Renal cortical epithelial cell (primary cell): ENCODE measurements around the gene WDR11. TPM values are rescaled to one million over a fixed set of nuclear protein-coding genes. Genes with fewer than 3 reads are reported as not detected.
A peak's percentile ranks its signal among the peaks of the same experiment; 100 is the strongest.

Source experiments
- DNase-seq: peaks from one replicate; pipeline ENCODE4 v3.0.0-alpha.2; 2011; ENCODE audit warnings: low read depth
- total RNA-seq: library from RNA; depleted of rRNA; stranded (reverse); fragments of >200 nt; gene quantifications from 2 replicates; pipeline ENCODE4 v1.2.3, GENCODE V29; 2014

Gene WDR11
- total RNA-seq, 1 donor from 2014 or later: 126 TPM

DNA sequence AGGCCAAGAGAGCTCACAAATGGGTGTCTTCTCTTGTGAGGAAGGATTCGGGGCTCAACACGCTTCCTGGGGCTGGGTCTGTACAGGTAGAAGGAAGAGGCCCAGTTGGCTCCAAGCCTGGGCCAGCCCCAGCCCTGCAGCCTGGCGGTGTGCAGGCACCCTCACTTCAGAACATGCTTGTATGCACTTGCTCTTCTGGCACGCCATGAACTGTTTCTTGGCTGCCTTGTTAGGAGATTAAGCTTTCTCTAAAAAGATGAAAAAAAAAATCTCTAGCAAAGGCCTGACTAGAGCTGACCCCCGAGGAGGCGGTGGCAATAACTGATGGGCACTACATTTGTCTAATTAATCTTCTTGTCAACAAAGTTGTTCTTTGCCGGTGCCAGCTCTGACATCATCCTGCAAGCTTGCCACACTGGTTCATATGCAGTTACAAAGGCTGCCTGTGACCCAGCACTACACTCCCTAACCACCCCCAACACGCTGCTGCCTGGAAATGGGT lies 94.7 kb downstream of the WDR11 start:
- DNase-seq: peak; percentile 33

DNA sequence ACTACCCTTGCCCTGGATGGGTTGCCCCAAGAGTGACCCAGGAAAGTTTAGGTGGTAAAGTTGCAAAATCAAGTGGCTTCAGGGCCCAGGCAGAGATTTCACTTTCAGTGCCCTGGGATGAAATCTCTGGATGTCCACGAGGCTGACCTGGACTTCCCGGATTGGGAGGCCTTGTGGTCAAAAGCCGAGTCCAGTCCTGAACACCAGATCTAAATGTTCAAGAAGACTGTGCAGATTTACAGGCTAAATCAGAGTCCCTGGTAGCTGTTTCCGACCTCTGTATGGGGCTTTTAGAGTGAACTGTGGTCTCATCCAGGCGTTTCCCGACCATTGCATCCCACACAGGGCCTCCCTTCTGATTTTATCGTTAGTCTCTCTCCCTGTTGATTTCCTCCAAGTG lies 95.3 kb downstream of the WDR11 start:
- no peak for DNase-seq

DNA sequence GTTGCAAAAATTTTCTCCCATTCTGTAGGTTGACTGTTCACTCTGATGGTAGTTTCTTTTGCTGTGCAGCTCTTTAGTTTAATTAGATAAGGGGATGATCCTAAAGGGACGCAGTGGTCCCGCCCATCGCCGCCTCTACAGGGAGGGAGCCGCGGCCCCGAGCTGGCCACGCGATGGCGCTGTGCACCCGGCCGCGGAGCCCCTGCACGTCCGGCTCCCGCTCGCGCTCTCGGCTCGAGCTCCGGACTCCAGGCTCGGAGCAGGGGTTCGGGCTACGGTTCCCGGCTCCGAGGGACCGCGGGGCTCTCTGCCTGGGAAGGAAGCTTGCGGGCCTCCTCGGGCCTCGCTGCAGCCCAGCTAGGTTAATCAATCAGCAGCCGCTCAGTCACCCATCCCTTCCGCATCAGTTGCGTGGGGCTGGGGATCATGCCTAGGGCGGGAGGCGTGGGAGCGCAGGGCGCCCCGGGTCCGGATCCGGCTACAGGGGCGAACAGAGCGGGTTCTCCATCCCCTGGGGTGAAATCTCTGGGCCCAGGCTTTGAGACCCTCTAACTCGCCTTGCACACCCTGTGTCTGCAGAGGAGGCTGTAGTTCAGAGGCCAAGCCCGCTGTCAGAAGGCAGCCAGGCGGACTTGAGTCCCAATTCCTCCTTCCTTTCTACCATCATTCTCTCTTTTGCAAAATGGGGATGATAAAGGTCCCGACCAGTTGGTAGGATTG lies 97.9 kb downstream of the WDR11 start:
- peak; percentile 24 for DNase-seq

DNA sequence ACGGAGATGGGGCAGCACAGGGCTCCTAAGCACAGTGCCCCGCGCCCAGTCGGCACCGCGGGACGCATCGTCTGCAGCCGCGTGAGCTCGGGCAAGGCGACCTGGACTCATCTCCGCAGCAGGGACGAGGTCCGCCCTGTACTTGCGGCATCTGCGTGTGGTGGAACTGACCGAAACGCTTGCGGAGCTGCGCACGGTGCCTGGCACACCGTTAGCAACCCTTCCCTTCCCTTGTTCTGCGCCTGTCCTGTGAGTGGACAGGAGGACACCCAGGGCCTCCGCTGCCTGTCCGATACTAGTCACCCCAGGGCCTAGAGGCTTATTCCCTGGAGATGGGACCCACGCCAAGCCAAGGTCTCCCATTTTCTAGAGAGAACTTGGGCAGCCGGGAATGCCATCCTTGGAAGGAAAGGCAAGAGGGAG lies 98.5 kb downstream of the WDR11 start:
- DNase-seq: no peak

DNA sequence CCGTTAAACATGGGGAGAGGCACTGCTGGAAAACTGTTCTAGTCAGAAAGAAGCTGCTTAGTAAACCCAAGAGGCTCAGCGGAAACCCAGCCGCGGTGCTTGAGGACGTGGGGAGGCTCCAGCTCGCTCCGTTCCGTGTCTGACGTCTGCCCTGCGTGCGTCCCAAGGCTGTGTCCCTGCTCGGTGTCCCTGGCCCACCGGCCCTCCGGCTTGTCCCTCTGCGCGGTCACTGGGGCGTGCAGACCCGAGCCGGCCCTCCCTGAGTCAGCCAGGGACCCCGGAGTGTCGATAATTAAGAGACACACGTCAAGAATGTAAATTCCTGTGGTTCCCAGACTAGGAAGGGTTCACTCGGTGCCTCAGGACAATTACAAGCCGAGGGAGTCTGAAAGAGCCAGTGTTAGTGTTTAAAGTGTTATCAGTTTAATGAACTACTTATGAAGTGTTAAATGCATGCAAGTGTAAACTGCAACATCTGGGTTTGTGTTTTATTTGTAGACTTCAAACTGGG lies 98.9 kb downstream of the WDR11 start:
- peak; percentile 86 for DNase-seq

DNA sequence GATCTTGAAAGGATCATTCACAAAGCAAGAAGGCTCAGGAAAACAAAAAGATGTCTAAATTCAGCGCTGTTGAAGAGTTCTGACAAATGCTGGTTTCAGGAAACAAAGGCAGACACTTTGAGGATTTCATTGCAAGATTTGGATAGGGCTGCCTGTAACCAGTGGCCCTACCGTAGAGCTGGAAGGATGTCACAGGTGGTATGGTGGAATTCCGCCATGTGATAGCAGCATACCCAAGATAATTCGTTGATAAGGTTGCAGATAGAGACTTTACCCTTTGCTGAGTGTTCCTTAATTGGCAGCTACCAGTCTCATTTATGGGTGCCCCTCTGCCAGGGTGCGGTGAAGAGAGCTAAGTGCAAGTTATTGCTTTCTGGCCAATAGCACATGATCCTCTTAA lies 100.1 kb downstream of the WDR11 start:
- no peak for DNase-seq

DNA sequence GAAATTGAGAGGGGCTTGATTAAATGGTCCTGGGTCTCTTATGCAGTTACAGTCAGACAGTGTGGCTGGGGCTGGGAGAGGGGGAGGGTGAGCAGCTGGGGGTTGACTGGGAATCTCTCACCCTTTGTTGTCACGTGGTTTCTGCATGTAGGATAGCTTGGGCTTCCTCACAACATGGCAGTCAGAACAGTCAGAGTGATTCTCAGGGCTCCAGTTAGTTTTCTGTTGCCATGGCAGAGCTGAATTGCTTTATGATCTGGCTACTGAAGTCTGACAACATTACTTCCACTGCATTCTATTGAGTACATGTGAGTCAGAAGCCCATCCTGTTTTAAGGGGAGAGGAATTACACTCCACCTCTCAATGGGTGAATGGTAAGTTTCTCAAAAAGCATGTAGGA lies 102.7 kb downstream of the WDR11 start:
- peak; percentile 14 for DNase-seq
